Measurements from ENCODE around the gene MIEF1.

GRCh38 chr22:39496131-39496838 lies 5.8 kb upstream of the MIEF1 start:
- TF ChIP-seq CTCF (conservative IDR thresholded peaks at IDR 0.05 in 1 of 2, IDR thresholded peaks at IDR 0.05 in 1 of 2; ENCODE audit: extremely low read depth in 1 of 2, insufficient read depth in 1 of 2, low read depth in 1 of 2, low read length in 2 of 2) (peak; percentile 78 to 82), EZH2 (IDR thresholded peaks at IDR 0.05; ENCODE audit: borderline replicate concordance, low read length) (no peak)

Measured in mammary epithelial cell (primary cell).